WTC11 (cell line): ENCODE data around the gene BRCA1. TPM values are rescaled to one million over a fixed set of nuclear protein-coding genes. Genes with fewer than 3 reads are reported as not detected.
A peak's percentile ranks its signal among the peaks of the same experiment; 100 is the strongest.

Experiments used
- ATAC-seq: fragments of 200-7000 bp; cut with Tn5 transposase; 2 replicates; pipeline ENCODE4 v1.10.0; 2021; ENCODE audit warnings: mild to moderate bottlenecking, moderate library complexity
- CTCF ChIA-PET: fragments of 300-600 bp; sonication (Branson Sonifier 250); formaldehyde crosslinking; loops from one replicate; lab custom pipeline; 2021; ENCODE audit warnings: antibody characterized with exemption; lab: Charles Lee
- POLR2A ChIA-PET: fragments of 350-600 bp; sonication (Branson Sonifier 250); formaldehyde crosslinking; loops from one replicate; lab custom pipeline; 2021; ENCODE audit warnings: antibody characterized with exemption; lab: Charles Lee
- DNase-seq: peaks from one replicate; pipeline ENCODE4 v3.0.0; 2021; ENCODE audit warnings: low spot score
- H3K27ac Mint-ChIP-seq: 2 replicates; pipeline ENCODE4 v1.8.0; 2021; ENCODE audit warnings: mixed read lengths
- H3K27me3 Mint-ChIP-seq: 2 replicates; pipeline ENCODE4 v1.8.0; 2021; ENCODE audit warnings: low read depth, mild to moderate bottlenecking, moderate library complexity, mixed read lengths
- H3K36me3 Mint-ChIP-seq: 2 replicates; pipeline ENCODE4 v1.8.0; 2021; ENCODE audit warnings: mixed read lengths
- H3K4me1 Mint-ChIP-seq: 2 replicates; pipeline ENCODE4 v1.8.0; 2022; ENCODE audit warnings: mixed read lengths
- H3K4me3 Mint-ChIP-seq: 2 replicates; pipeline ENCODE4 v1.8.0; 2021; ENCODE audit warnings: mild to moderate bottlenecking, moderate library complexity, mixed read lengths
- H3K9me3 Mint-ChIP-seq: 2 replicates; pipeline ENCODE4 v1.8.0; 2021; ENCODE audit warnings: mixed read lengths
- ATF1 ChIP-seq: sonication (generic); formaldehyde crosslinking; IDR thresholded peaks from 2 replicates; pipeline ENCODE4 v1.8.1; 2023; ENCODE audit warnings: mild to moderate bottlenecking, moderate library complexity, missing genetic modification reagents
- ATF2 ChIP-seq: sonication (generic); formaldehyde crosslinking; IDR thresholded peaks from 2 replicates; pipeline ENCODE4 v1.8.1; 2022; ENCODE audit warnings: low read depth, missing genetic modification reagents, borderline replicate concordance
- ETV6 ChIP-seq: sonication (generic); formaldehyde crosslinking; IDR thresholded peaks from 2 replicates; pipeline ENCODE4 v1.8.1; 2022; ENCODE audit warnings: mild to moderate bottlenecking, missing genetic modification reagents
- GRHL2 ChIP-seq: fragments of 250-450 bp; sonication (Bioruptor Pico); IDR thresholded peaks from 2 replicates; pipeline ENCODE4 v1.8.0; 2022; ENCODE audit warnings: mild to moderate bottlenecking, moderate library complexity; ENCODE audit not compliant: insufficient replicate concordance, severe bottlenecking
- IRF2 ChIP-seq: sonication (generic); formaldehyde crosslinking; IDR thresholded peaks from 2 replicates; pipeline ENCODE4 v1.8.0; 2022; ENCODE audit warnings: low read depth, missing genetic modification reagents, borderline replicate concordance
- JAZF1 ChIP-seq: fragments of 250-450 bp; sonication (Bioruptor Pico); IDR thresholded peaks from 2 replicates; pipeline ENCODE4 v1.9.0; 2021; ENCODE audit warnings: moderate library complexity, mild to moderate bottlenecking, inconsistent platforms
- KAT7 ChIP-seq: sonication (generic); formaldehyde crosslinking; IDR thresholded peaks from 2 replicates; pipeline ENCODE4 v1.8.1; 2023; ENCODE audit warnings: missing genetic modification reagents, mild to moderate bottlenecking, borderline replicate concordance
- MYBL2 ChIP-seq: sonication (generic); formaldehyde crosslinking; IDR thresholded peaks from 2 replicates; pipeline ENCODE4 v1.8.1; 2023; ENCODE audit warnings: mild to moderate bottlenecking, moderate library complexity, missing genetic modification reagents
- NR2C2 ChIP-seq: sonication (generic); formaldehyde crosslinking; IDR thresholded peaks from 2 replicates; pipeline ENCODE4 v1.8.0; 2022; ENCODE audit warnings: mild to moderate bottlenecking, missing genetic modification reagents
- SMAD3 ChIP-seq: sonication (generic); formaldehyde crosslinking; IDR thresholded peaks from 2 replicates; pipeline ENCODE4 v1.8.0; 2022; ENCODE audit warnings: missing genetic modification reagents, mild to moderate bottlenecking, borderline replicate concordance
- SOX15 ChIP-seq: fragments of 250-450 bp; sonication (Bioruptor Pico); IDR thresholded peaks from 2 replicates; pipeline ENCODE4 v1.9.0; 2021; ENCODE audit warnings: mild to moderate bottlenecking
- SP1 ChIP-seq: sonication (generic); formaldehyde crosslinking; conservative IDR thresholded peaks from 2 replicates; pipeline ENCODE4 v1.8.1; 2022; ENCODE audit warnings: missing genetic modification reagents
- TCF7 ChIP-seq: sonication (generic); formaldehyde crosslinking; IDR thresholded peaks from 2 replicates; pipeline ENCODE4 v1.8.0; 2022; ENCODE audit warnings: mild to moderate bottlenecking, low read depth, missing genetic modification reagents, moderate library complexity
- TEAD4 ChIP-seq: sonication (generic); formaldehyde crosslinking; IDR thresholded peaks from 2 replicates; pipeline ENCODE4 v1.8.0; 2022; ENCODE audit warnings: mild to moderate bottlenecking, missing genetic modification reagents
- ZNF138 ChIP-seq: sonication (generic); formaldehyde crosslinking; conservative IDR thresholded peaks from 2 replicates; pipeline ENCODE4 v1.8.1; 2022; ENCODE audit warnings: mild to moderate bottlenecking, moderate library complexity, missing genetic modification reagents
- ZNF263 ChIP-seq: sonication (generic); formaldehyde crosslinking; IDR thresholded peaks from 2 replicates; pipeline ENCODE4 v1.8.1; 2022; ENCODE audit warnings: low read depth, mild to moderate bottlenecking, moderate library complexity, missing genetic modification reagents
- ZNF416 ChIP-seq: fragments of 250-450 bp; sonication (Bioruptor Pico); IDR thresholded peaks from 2 replicates; pipeline ENCODE4 v1.9.0; 2021; ENCODE audit warnings: mild to moderate bottlenecking, inconsistent platforms
- ZNF671 ChIP-seq: fragments of 250-450 bp; sonication (Bioruptor Pico); IDR thresholded peaks from 2 replicates; pipeline ENCODE4 v1.8.0; 2021; ENCODE audit warnings: mild to moderate bottlenecking
- total RNA-seq: library from RNA; stranded (reverse); gene quantifications from 3 replicates; pipeline ENCODE4 v1.2.3, GENCODE V29; 2021
- TF ChIP-seq, protein P1 (sequence below): fragments of 250-450 bp; sonication (Bioruptor Pico); conservative IDR thresholded peaks from 2 replicates; pipeline ENCODE4 v1.9.0; 2021; ENCODE audit warnings: mild to moderate bottlenecking
- TF ChIP-seq, protein P2 (sequence below): sonication (generic); formaldehyde crosslinking; IDR thresholded peaks from 2 replicates; pipeline ENCODE4 v1.8.0; 2022; ENCODE audit warnings: mild to moderate bottlenecking, missing genetic modification reagents
- TF ChIP-seq, protein P3 (sequence below): sonication (generic); formaldehyde crosslinking; IDR thresholded peaks from 2 replicates; pipeline ENCODE4 v1.8.1; 2022; ENCODE audit warnings: missing genetic modification reagents, borderline replicate concordance
- TF ChIP-seq, protein P4 (sequence below): sonication (generic); formaldehyde crosslinking; IDR thresholded peaks from 2 replicates; pipeline ENCODE4 v1.8.0; 2023; ENCODE audit warnings: missing genetic modification reagents
- TF ChIP-seq, protein P5 (sequence below): sonication (generic); formaldehyde crosslinking; IDR thresholded peaks from 2 replicates; pipeline ENCODE4 v1.8.0; 2023; ENCODE audit warnings: missing genetic modification reagents, mild to moderate bottlenecking, borderline replicate concordance

Gene BRCA1
- total RNA-seq, 1 experiment from 2014 or later, result 37.8 TPM

- Mint-ChIP-seq H3K36me3 (peaks cover 6% of the 10 kb centered on the region; the same call in 1 of the 2 replicates), H3K4me3 (no peak overlapping the region), H3K9me3 (no peaks in the 10 kb centered on the region), H3K4me1 (peaks cover 76% of the 10 kb centered on the region), H3K27me3 (no peaks in the 10 kb centered on the region), H3K27ac (peak overlapping the region; percentile 99)
- POLR2A ChIA-PET, result no interaction called here
- no peak for ATAC-seq
- TF ChIP-seq ZNF671 (CRISPR knock-in tag) (no peak), ZNF138 (CRISPR knock-in tag) (no peak), IRF2 (no peak), MYBL2 (CRISPR knock-in tag) (no peak), TCF7 (CRISPR knock-in tag) (no peak), JAZF1 (no peak), SMAD3 (no peak), SP1 (CRISPR knock-in tag) (no peak), ZNF263 (CRISPR knock-in tag) (no peak), ETV6 (CRISPR knock-in tag) (no peak), KAT7 (CRISPR knock-in tag) (no peak), TEAD4 (CRISPR knock-in tag) (no peak), ZNF416 (CRISPR knock-in tag) (no peak), NR2C2 (CRISPR knock-in tag) (no peak), ATF1 (CRISPR knock-in tag) (no peak)
- TF ChIP-seq, protein P1, sequence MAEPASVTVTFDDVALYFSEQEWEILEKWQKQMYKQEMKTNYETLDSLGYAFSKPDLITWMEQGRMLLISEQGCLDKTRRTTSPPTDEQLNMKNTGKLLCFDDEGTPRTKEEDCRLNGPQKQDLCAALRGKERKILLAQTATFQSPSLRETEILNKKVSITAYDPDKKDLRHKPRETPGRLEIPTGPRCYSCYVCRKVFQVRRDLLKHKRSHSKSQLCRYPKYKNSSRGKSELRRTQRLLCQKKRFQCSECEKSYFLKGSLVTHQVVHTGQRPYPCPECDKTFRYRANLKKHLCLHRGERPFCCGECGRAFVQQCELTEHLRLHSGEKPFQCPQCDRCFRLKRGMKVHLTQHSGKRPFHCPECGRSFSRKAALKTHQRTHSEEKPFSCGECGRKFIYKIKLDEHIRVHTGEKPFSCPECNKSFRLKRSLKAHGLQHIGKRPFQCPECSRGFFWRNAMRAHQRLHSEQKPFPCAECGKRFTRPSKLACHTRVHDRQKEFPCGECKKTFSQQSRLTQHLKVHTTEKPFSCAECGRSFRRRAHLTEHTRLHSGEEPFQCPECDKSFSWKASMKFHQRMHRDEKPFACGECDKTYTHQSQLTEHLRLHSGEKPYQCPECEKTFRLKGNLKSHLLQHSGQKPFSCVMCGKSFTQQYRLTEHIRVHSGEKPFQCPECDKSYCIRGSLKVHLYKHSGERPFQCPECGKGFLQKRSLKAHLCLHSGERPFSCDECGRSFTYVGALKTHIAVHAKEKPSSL (CRISPR knock-in tag), result no peak
- TF ChIP-seq, protein P2, sequence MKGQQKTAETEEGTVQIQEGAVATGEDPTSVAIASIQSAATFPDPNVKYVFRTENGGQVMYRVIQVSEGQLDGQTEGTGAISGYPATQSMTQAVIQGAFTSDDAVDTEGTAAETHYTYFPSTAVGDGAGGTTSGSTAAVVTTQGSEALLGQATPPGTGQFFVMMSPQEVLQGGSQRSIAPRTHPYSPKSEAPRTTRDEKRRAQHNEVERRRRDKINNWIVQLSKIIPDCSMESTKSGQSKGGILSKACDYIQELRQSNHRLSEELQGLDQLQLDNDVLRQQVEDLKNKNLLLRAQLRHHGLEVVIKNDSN (CRISPR knock-in tag), result no peak
- TF ChIP-seq, protein P3, sequence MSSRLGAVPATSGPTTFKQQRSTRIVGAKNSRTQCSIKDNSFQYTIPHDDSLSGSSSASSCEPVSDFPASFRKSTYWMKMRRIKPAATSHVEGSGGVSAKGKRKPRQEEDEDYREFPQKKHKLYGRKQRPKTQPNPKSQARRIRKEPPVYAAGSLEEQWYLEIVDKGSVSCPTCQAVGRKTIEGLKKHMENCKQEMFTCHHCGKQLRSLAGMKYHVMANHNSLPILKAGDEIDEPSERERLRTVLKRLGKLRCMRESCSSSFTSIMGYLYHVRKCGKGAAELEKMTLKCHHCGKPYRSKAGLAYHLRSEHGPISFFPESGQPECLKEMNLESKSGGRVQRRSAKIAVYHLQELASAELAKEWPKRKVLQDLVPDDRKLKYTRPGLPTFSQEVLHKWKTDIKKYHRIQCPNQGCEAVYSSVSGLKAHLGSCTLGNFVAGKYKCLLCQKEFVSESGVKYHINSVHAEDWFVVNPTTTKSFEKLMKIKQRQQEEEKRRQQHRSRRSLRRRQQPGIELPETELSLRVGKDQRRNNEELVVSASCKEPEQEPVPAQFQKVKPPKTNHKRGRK (CRISPR knock-in tag), result no peak
- TF ChIP-seq, protein P4, sequence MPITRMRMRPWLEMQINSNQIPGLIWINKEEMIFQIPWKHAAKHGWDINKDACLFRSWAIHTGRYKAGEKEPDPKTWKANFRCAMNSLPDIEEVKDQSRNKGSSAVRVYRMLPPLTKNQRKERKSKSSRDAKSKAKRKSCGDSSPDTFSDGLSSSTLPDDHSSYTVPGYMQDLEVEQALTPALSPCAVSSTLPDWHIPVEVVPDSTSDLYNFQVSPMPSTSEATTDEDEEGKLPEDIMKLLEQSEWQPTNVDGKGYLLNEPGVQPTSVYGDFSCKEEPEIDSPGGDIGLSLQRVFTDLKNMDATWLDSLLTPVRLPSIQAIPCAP (CRISPR knock-in tag), result no peak
- CTCF ChIA-PET, result interaction anchor here (4.3 kb wide), 1 partner anchor 15 kb away, joined by 45 read pairs; the partner anchor contains the start of gene RND2
- no peak for DNase-seq
Measured at GRCh38 chr17:43039646-43040045, 85.5 kb downstream of the BRCA1 start.

GRCh38 chr17:43034894-43035293 is 90.3 kb downstream of the BRCA1 start:
- ChIA-PET CTCF (interaction anchor here (5.0 kb wide), 1 partner anchor 11 kb away, joined by 39 read pairs; no protein-coding TSS in a partner anchor), POLR2A (no interaction called here)
- Mint-ChIP-seq H3K36me3 (no peaks in the 10 kb centered on the region), H3K9me3 (no peaks in the 10 kb centered on the region), H3K27me3 (no peaks in the 10 kb centered on the region), H3K4me3 (peak overlapping the region; percentile 3; the same call in 1 of the 2 replicates), H3K4me1 (peaks cover 69% of the 10 kb centered on the region), H3K27ac (peak overlapping the region; percentile 99)
- ATAC-seq (no peak), DNase-seq (no peak)
- TF ChIP-seq, protein P5, sequence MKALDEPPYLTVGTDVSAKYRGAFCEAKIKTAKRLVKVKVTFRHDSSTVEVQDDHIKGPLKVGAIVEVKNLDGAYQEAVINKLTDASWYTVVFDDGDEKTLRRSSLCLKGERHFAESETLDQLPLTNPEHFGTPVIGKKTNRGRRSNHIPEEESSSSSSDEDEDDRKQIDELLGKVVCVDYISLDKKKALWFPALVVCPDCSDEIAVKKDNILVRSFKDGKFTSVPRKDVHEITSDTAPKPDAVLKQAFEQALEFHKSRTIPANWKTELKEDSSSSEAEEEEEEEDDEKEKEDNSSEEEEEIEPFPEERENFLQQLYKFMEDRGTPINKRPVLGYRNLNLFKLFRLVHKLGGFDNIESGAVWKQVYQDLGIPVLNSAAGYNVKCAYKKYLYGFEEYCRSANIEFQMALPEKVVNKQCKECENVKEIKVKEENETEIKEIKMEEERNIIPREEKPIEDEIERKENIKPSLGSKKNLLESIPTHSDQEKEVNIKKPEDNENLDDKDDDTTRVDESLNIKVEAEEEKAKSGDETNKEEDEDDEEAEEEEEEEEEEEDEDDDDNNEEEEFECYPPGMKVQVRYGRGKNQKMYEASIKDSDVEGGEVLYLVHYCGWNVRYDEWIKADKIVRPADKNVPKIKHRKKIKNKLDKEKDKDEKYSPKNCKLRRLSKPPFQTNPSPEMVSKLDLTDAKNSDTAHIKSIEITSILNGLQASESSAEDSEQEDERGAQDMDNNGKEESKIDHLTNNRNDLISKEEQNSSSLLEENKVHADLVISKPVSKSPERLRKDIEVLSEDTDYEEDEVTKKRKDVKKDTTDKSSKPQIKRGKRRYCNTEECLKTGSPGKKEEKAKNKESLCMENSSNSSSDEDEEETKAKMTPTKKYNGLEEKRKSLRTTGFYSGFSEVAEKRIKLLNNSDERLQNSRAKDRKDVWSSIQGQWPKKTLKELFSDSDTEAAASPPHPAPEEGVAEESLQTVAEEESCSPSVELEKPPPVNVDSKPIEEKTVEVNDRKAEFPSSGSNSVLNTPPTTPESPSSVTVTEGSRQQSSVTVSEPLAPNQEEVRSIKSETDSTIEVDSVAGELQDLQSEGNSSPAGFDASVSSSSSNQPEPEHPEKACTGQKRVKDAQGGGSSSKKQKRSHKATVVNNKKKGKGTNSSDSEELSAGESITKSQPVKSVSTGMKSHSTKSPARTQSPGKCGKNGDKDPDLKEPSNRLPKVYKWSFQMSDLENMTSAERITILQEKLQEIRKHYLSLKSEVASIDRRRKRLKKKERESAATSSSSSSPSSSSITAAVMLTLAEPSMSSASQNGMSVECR (CRISPR knock-in tag), result no peak
- TF ChIP-seq ATF2 (no peak), TEAD4 (CRISPR knock-in tag) (no peak), SOX15 (CRISPR knock-in tag) (no peak), GRHL2 (CRISPR knock-in tag) (no peak)
- TF ChIP-seq, protein P1 (CRISPR knock-in tag), result no peak
